ENCODE data around the gene CHRM1. TPM values are rescaled to one million over a fixed set of nuclear protein-coding genes. Genes with fewer than 3 reads are reported as not detected.

Gene CHRM1
- total and polyA plus RNA-seq, 2 donors, result 0.05 TPM; not detected in 1

- Histone ChIP-seq H3K4me3 (ENCODE audit: low read length in 2 of 2) (no peak overlapping the region), H3K27me3 (ENCODE audit: control insufficient read depth in 2 of 2, insufficient read depth in 1 of 2, low read length in 1 of 2) (peaks cover 0 to 28% of the 10 kb centered on the region in 2 donors), H3K4me1 (ENCODE audit: control insufficient read depth in 2 of 2, insufficient read depth in 2 of 2, low read length in 2 of 2) (peaks cover 3% of the 10 kb centered on the region in 2 donors), H3K9me3 (ENCODE audit: control insufficient read depth in 2 of 2, insufficient read depth in 1 of 2, low read length in 1 of 2) (no peaks in the 10 kb centered on the region), H3K27ac (ENCODE audit: low read depth in 1 of 2, low read length in 1 of 2) (no peak overlapping the region), H3K36me3 (ENCODE audit: control insufficient read depth in 2 of 2, insufficient read depth in 2 of 2, low read length in 1 of 2) (no peaks in the 10 kb centered on the region)
- 68% methylated on average over 24 of the region's 24 CpGs for WGBS
- peak in 1 of 9 donors; percentile 22 for DNase-seq (ENCODE audit: low read depth in 6 of 9, low spot score in 9 of 9)
Observed at GRCh38 chr11:62909107-62909894, 11.9 kb downstream of the CHRM1 start.

- H3K36me3 ChIP-seq (ENCODE audit: control insufficient read depth in 2 of 2, insufficient read depth in 2 of 2, low read length in 1 of 2), result no peaks in the 10 kb centered on the region
- H3K4me1 ChIP-seq (ENCODE audit: control insufficient read depth in 2 of 2, insufficient read depth in 2 of 2, low read length in 2 of 2), result peaks cover 3% of the 10 kb centered on the region in 2 donors
- no peak for DNase-seq (ENCODE audit: low read depth in 6 of 9, low spot score in 9 of 9)
- H3K9me3 ChIP-seq (ENCODE audit: control insufficient read depth in 2 of 2, insufficient read depth in 1 of 2, low read length in 1 of 2), result no peaks in the 10 kb centered on the region
- H3K4me3 ChIP-seq (ENCODE audit: low read length in 2 of 2), result no peak overlapping the region
- 93% methylated on average over 9 of the region's 9 CpGs for WGBS
- peaks cover 0 to 33% of the 10 kb centered on the region in 2 donors for H3K27me3 ChIP-seq (ENCODE audit: control insufficient read depth in 2 of 2, insufficient read depth in 1 of 2, low read length in 1 of 2)
- H3K27ac ChIP-seq (ENCODE audit: low read depth in 1 of 2, low read length in 1 of 2), result no peak overlapping the region
Observed at GRCh38 chr11:62908468-62909072, 12.6 kb downstream of the CHRM1 start.

GRCh38 chr11:62905927-62906531 lies 15.1 kb downstream of the CHRM1 start:
- DNase-seq (ENCODE audit: low read depth in 6 of 9, low spot score in 9 of 9), result peak; percentile 37 to 81 (median 66)
- Histone ChIP-seq H3K4me1 (ENCODE audit: control insufficient read depth in 2 of 2, insufficient read depth in 2 of 2, low read length in 2 of 2) (peaks cover 0 to 3% of the 10 kb centered on the region in 2 donors), H3K27me3 (ENCODE audit: control insufficient read depth in 2 of 2, insufficient read depth in 1 of 2, low read length in 1 of 2) (peaks cover 0 to 40% of the 10 kb centered on the region in 2 donors), H3K27ac (ENCODE audit: low read depth in 1 of 2, low read length in 1 of 2) (no peak overlapping the region), H3K36me3 (ENCODE audit: control insufficient read depth in 2 of 2, insufficient read depth in 2 of 2, low read length in 1 of 2) (no peaks in the 10 kb centered on the region), H3K9me3 (ENCODE audit: control insufficient read depth in 2 of 2, insufficient read depth in 1 of 2, low read length in 1 of 2) (no peaks in the 10 kb centered on the region), H3K4me3 (ENCODE audit: low read length in 2 of 2) (no peak overlapping the region)
- 29% methylated on average over 14 of the region's 14 CpGs for WGBS

GRCh38 chr11:62905296-62905695 lies 15.9 kb downstream of the CHRM1 start:
- Histone ChIP-seq H3K4me1 (ENCODE audit: control insufficient read depth in 2 of 2, insufficient read depth in 2 of 2, low read length in 2 of 2) (peaks cover 0 to 3% of the 10 kb centered on the region in 2 donors), H3K4me3 (ENCODE audit: low read length in 2 of 2) (no peak overlapping the region), H3K27me3 (ENCODE audit: control insufficient read depth in 2 of 2, insufficient read depth in 1 of 2, low read length in 1 of 2) (peaks cover 0 to 40% of the 10 kb centered on the region in 2 donors), H3K9me3 (ENCODE audit: control insufficient read depth in 2 of 2, insufficient read depth in 1 of 2, low read length in 1 of 2) (no peaks in the 10 kb centered on the region), H3K27ac (ENCODE audit: low read depth in 1 of 2, low read length in 1 of 2) (no peak overlapping the region), H3K36me3 (ENCODE audit: control insufficient read depth in 2 of 2, insufficient read depth in 2 of 2, low read length in 1 of 2) (no peaks in the 10 kb centered on the region)
- no peak for DNase-seq (ENCODE audit: low read depth in 6 of 9, low spot score in 9 of 9)
- WGBS, result 56% methylated on average over 3 of the region's 3 CpGs

GRCh38 chr11:62902932-62903331 lies 18.2 kb downstream of the CHRM1 start:
- no peaks in the 10 kb centered on the region for H3K36me3 ChIP-seq (ENCODE audit: control insufficient read depth in 2 of 2, insufficient read depth in 2 of 2, low read length in 1 of 2)
- peaks cover 0 to 35% of the 10 kb centered on the region in 2 donors for H3K27me3 ChIP-seq (ENCODE audit: control insufficient read depth in 2 of 2, insufficient read depth in 1 of 2, low read length in 1 of 2)
- WGBS, result 76% methylated on average over 1 of the region's 1 CpG
- H3K27ac ChIP-seq (ENCODE audit: low read depth in 1 of 2, low read length in 1 of 2), result no peak overlapping the region
- no peak for DNase-seq (ENCODE audit: low read depth in 6 of 9, low spot score in 9 of 9)
- H3K4me1 ChIP-seq (ENCODE audit: control insufficient read depth in 2 of 2, insufficient read depth in 2 of 2, low read length in 2 of 2), result peaks cover 0 to 3% of the 10 kb centered on the region in 2 donors
- peaks cover 0 to 4% of the 10 kb centered on the region in 2 donors for H3K9me3 ChIP-seq (ENCODE audit: control insufficient read depth in 2 of 2, insufficient read depth in 1 of 2, low read length in 1 of 2)
- no peak overlapping the region for H3K4me3 ChIP-seq (ENCODE audit: low read length in 2 of 2)

GRCh38 chr11:62898027-62898426 lies 23.1 kb downstream of the CHRM1 start:
- DNase-seq (ENCODE audit: low read depth in 6 of 9, low spot score in 9 of 9), result no peak
- Histone ChIP-seq H3K9me3 (ENCODE audit: control insufficient read depth in 2 of 2, insufficient read depth in 1 of 2, low read length in 1 of 2) (peaks cover 0 to 4% of the 10 kb centered on the region in 2 donors), H3K4me1 (ENCODE audit: control insufficient read depth in 2 of 2, insufficient read depth in 2 of 2, low read length in 2 of 2) (no peaks in the 10 kb centered on the region), H3K4me3 (ENCODE audit: low read length in 2 of 2) (no peak overlapping the region), H3K36me3 (ENCODE audit: control insufficient read depth in 2 of 2, insufficient read depth in 2 of 2, low read length in 1 of 2) (no peaks in the 10 kb centered on the region), H3K27ac (ENCODE audit: low read depth in 1 of 2, low read length in 1 of 2) (no peak overlapping the region), H3K27me3 (ENCODE audit: control insufficient read depth in 2 of 2, insufficient read depth in 1 of 2, low read length in 1 of 2) (peaks cover 0 to 6% of the 10 kb centered on the region in 2 donors)

- no peak for DNase-seq (ENCODE audit: low read depth in 6 of 9, low spot score in 9 of 9)
- Histone ChIP-seq H3K27me3 (ENCODE audit: control insufficient read depth in 2 of 2, insufficient read depth in 1 of 2, low read length in 1 of 2) (peaks cover 0 to 2% of the 10 kb centered on the region in 2 donors), H3K4me3 (ENCODE audit: low read length in 2 of 2) (no peak overlapping the region), H3K36me3 (ENCODE audit: control insufficient read depth in 2 of 2, insufficient read depth in 2 of 2, low read length in 1 of 2) (no peaks in the 10 kb centered on the region), H3K9me3 (ENCODE audit: control insufficient read depth in 2 of 2, insufficient read depth in 1 of 2, low read length in 1 of 2) (peaks cover 0 to 4% of the 10 kb centered on the region in 2 donors), H3K4me1 (ENCODE audit: control insufficient read depth in 2 of 2, insufficient read depth in 2 of 2, low read length in 2 of 2) (no peaks in the 10 kb centered on the region), H3K27ac (ENCODE audit: low read depth in 1 of 2, low read length in 1 of 2) (no peak overlapping the region)
- 83% methylated on average over 2 of the region's 2 CpGs for WGBS
Observed at GRCh38 chr11:62897311-62897710, 23.9 kb downstream of the CHRM1 start.

GRCh38 chr11:62896049-62896448 lies 25.1 kb downstream of the CHRM1 start:
- Histone ChIP-seq H3K9me3 (ENCODE audit: control insufficient read depth in 2 of 2, insufficient read depth in 1 of 2, low read length in 1 of 2) (peaks cover 0 to 4% of the 10 kb centered on the region in 2 donors), H3K4me3 (ENCODE audit: low read length in 2 of 2) (no peak overlapping the region), H3K27ac (ENCODE audit: low read depth in 1 of 2, low read length in 1 of 2) (no peak overlapping the region), H3K27me3 (ENCODE audit: control insufficient read depth in 2 of 2, insufficient read depth in 1 of 2, low read length in 1 of 2) (peaks cover 0 to 2% of the 10 kb centered on the region in 2 donors), H3K36me3 (ENCODE audit: control insufficient read depth in 2 of 2, insufficient read depth in 2 of 2, low read length in 1 of 2) (no peaks in the 10 kb centered on the region), H3K4me1 (ENCODE audit: control insufficient read depth in 2 of 2, insufficient read depth in 2 of 2, low read length in 2 of 2) (no peaks in the 10 kb centered on the region)
- WGBS, result 74% methylated on average over 10 of the region's 10 CpGs
- DNase-seq (ENCODE audit: low read depth in 6 of 9, low spot score in 9 of 9), result no peak

GRCh38 chr11:62895501-62895900 lies 25.7 kb downstream of the CHRM1 start:
- 88% methylated on average over 6 of the region's 6 CpGs for whole genome bisulfite sequencing

More at GRCh38 chr11:62895501-62895900, 25.7 kb downstream of the CHRM1 start:
- Histone ChIP-seq H3K36me3 (ENCODE audit: control insufficient read depth in 2 of 2, insufficient read depth in 2 of 2, low read length in 1 of 2) (no peaks in the 10 kb centered on the region), H3K27me3 (ENCODE audit: control insufficient read depth in 2 of 2, insufficient read depth in 1 of 2, low read length in 1 of 2) (peaks cover 0 to 2% of the 10 kb centered on the region in 2 donors), H3K4me1 (ENCODE audit: control insufficient read depth in 2 of 2, insufficient read depth in 2 of 2, low read length in 2 of 2) (no peaks in the 10 kb centered on the region), H3K4me3 (ENCODE audit: low read length in 2 of 2) (no peak overlapping the region), H3K27ac (ENCODE audit: low read depth in 1 of 2, low read length in 1 of 2) (no peak overlapping the region), H3K9me3 (ENCODE audit: control insufficient read depth in 2 of 2, insufficient read depth in 1 of 2, low read length in 1 of 2) (peaks cover 0 to 4% of the 10 kb centered on the region in 2 donors)
- DNase-seq (ENCODE audit: low read depth in 6 of 9, low spot score in 9 of 9), result no peak
